ENCODE results near the gene MTG2.

MTG2 gene

DNA sequence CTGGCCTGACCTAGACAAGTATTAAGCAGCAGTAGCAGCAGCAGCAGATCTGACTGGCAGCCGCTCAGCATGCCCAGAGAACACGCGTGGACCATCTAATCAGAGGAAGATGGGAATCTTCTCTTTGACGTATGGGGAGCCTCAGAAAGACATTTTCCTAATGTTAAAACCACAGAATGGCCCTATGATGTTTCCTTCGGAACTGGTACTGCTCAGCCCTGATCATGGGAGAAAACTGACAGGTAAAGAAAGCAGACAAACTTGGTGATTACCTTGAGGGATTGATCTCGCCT, 45.8 kb upstream of the MTG2 start:
- no peak for TF ChIP-seq EZH2phosphoT487 (IDR thresholded peaks at IDR 0.05; ENCODE audit: borderline replicate concordance, low read length)
- TF ChIP-seq, protein P1, sequence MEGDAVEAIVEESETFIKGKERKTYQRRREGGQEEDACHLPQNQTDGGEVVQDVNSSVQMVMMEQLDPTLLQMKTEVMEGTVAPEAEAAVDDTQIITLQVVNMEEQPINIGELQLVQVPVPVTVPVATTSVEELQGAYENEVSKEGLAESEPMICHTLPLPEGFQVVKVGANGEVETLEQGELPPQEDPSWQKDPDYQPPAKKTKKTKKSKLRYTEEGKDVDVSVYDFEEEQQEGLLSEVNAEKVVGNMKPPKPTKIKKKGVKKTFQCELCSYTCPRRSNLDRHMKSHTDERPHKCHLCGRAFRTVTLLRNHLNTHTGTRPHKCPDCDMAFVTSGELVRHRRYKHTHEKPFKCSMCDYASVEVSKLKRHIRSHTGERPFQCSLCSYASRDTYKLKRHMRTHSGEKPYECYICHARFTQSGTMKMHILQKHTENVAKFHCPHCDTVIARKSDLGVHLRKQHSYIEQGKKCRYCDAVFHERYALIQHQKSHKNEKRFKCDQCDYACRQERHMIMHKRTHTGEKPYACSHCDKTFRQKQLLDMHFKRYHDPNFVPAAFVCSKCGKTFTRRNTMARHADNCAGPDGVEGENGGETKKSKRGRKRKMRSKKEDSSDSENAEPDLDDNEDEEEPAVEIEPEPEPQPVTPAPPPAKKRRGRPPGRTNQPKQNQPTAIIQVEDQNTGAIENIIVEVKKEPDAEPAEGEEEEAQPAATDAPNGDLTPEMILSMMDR (IDR thresholded peaks at IDR 0.05; ENCODE audit: low read depth, low read length, poor library complexity, severe bottlenecking) = peak; percentile 34
- Histone ChIP-seq H3K4me2 (ENCODE audit: low read length) (no peak overlapping the region), H3K9me2 (replicated peaks; ENCODE audit: control insufficient read depth, low read length) (no peaks in the 10 kb centered on the region), H3K27ac (ENCODE audit: low read depth, low read length) (no peak overlapping the region), H3F3A (ENCODE audit: control insufficient read depth, insufficient read depth) (peaks cover 30% of the 10 kb centered on the region), H3K4me3 (ENCODE audit: low read length) (no peak overlapping the region), H3K36me3 (ENCODE audit: control insufficient read depth, low read length) (peaks cover 99% of the 10 kb centered on the region), H3K4me1 (ENCODE audit: control insufficient read depth, low read length) (peaks cover 19% of the 10 kb centered on the region), H3K79me2 (ENCODE audit: control insufficient read depth, low read length) (peaks cover 63% of the 10 kb centered on the region), H4K20me1 (ENCODE audit: control insufficient read depth, insufficient read depth, low read depth, low read length) (peaks cover 28% of the 10 kb centered on the region), H3K27me3 (ENCODE audit: control insufficient read depth, low read length) (no peaks in the 10 kb centered on the region), H3K9me3 (ENCODE audit: control insufficient read depth, insufficient read depth, low read length) (no peaks in the 10 kb centered on the region)

DNA sequence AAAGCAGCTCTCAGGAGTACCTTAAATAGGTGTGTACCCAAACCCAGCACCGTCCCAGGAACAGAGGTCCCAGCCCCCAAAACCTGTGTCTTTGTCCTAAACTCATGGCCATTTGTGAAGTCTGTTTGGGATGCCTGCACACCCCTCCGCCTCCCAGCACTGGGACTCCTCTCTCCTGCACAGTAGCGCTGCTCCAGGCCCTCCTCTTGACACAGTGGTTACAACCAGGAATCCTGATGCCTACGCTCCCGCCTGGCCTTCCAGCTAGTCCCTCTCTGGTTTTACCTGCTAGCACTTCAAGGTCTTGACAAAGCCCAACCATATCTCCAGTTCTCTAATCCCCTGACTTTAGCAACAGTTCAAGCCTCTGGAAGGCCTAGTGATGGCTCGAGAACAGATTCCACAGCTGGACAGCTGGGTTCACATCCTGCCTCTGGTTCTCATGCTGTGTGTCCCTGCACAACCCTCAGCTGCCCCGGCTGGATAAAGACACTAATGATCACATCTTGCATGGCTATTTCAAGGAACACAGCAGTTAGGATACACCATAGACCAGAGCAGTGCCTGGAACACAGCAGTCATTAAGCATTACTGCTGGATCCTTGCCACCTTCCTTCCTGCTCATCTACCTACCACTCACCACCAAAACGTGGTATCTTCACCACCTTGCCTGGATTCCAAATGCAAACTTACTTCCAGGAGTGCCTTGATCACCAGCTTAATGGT, 45.2 kb upstream of the MTG2 start:
- H3F3A ChIP-seq (ENCODE audit: control insufficient read depth, insufficient read depth) = peaks cover 30% of the 10 kb centered on the region
- peaks cover 30% of the 10 kb centered on the region for H4K20me1 ChIP-seq (ENCODE audit: control insufficient read depth, insufficient read depth, low read depth, low read length)
- H3K4me3 ChIP-seq (ENCODE audit: low read length) = no peak overlapping the region
- H3K4me2 ChIP-seq (ENCODE audit: low read length) = no peak overlapping the region
- H3K27ac ChIP-seq (ENCODE audit: low read depth, low read length) = no peak overlapping the region
- peaks cover 20% of the 10 kb centered on the region for H3K4me1 ChIP-seq (ENCODE audit: control insufficient read depth, low read length)
- no peaks in the 10 kb centered on the region for H3K9me2 ChIP-seq (replicated peaks; ENCODE audit: control insufficient read depth, low read length)
- no peaks in the 10 kb centered on the region for H3K27me3 ChIP-seq (ENCODE audit: control insufficient read depth, low read length)
- no peak for TF ChIP-seq EZH2phosphoT487 (IDR thresholded peaks at IDR 0.05; ENCODE audit: borderline replicate concordance, low read length)
- TF ChIP-seq, protein P1 (IDR thresholded peaks at IDR 0.05; ENCODE audit: low read depth, low read length, poor library complexity, severe bottlenecking) = no peak
- no peaks in the 10 kb centered on the region for H3K9me3 ChIP-seq (ENCODE audit: control insufficient read depth, insufficient read depth, low read length)
- H3K36me3 ChIP-seq (ENCODE audit: control insufficient read depth, low read length) = peaks cover 98% of the 10 kb centered on the region
- peaks cover 63% of the 10 kb centered on the region for H3K79me2 ChIP-seq (ENCODE audit: control insufficient read depth, low read length)

DNA sequence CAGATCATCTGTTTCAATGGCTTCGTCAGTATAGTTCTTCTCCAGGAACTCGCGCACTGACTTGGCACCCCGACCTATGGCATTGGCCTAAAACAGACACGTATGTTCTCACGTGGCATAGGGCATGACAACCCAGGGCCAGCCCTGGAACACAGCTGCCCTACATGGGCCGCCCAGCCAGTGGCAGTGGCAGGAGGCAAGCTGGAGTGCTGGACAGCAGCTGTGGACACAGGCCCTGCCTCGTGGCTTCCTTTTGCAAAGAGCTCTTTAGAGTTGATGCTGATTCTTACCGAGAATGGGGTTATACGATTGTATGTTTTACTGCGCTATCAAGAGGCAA, 44.7 kb upstream of the MTG2 start:
- H3K27ac ChIP-seq (ENCODE audit: low read depth, low read length) = no peak overlapping the region
- H3K4me2 ChIP-seq (ENCODE audit: low read length) = no peak overlapping the region
- H3F3A ChIP-seq (ENCODE audit: control insufficient read depth, insufficient read depth) = peaks cover 30% of the 10 kb centered on the region
- peaks cover 92% of the 10 kb centered on the region for H3K36me3 ChIP-seq (ENCODE audit: control insufficient read depth, low read length)
- H3K27me3 ChIP-seq (ENCODE audit: control insufficient read depth, low read length) = no peaks in the 10 kb centered on the region
- no peak overlapping the region for H3K4me3 ChIP-seq (ENCODE audit: low read length)
- TF ChIP-seq, protein P1 (IDR thresholded peaks at IDR 0.05; ENCODE audit: low read depth, low read length, poor library complexity, severe bottlenecking) = no peak
- no peak for TF ChIP-seq EZH2phosphoT487 (IDR thresholded peaks at IDR 0.05; ENCODE audit: borderline replicate concordance, low read length)
- H3K9me3 ChIP-seq (ENCODE audit: control insufficient read depth, insufficient read depth, low read length) = no peaks in the 10 kb centered on the region
- peaks cover 68% of the 10 kb centered on the region for H3K79me2 ChIP-seq (ENCODE audit: control insufficient read depth, low read length)
- H3K9me2 ChIP-seq (replicated peaks; ENCODE audit: control insufficient read depth, low read length) = no peaks in the 10 kb centered on the region
- H4K20me1 ChIP-seq (ENCODE audit: control insufficient read depth, insufficient read depth, low read depth, low read length) = peaks cover 30% of the 10 kb centered on the region
- peaks cover 20% of the 10 kb centered on the region for H3K4me1 ChIP-seq (ENCODE audit: control insufficient read depth, low read length)
